Limb (tissue), 2 donors: ENCODE results near the gene GET3.
"Not testable (repeated sequence)": the region's sequence is repeated elsewhere in the genome, so short reads cannot be mapped to it uniquely, and the experiment has no call there.

ENCODE experiments used
- DNase-seq, 2 donors: peaks; one replicate each; pipeline ENCODE4 v3.0.0-alpha.2; 2016; ENCODE audit errors: extremely low spot score in 2 of 2

Gene GET3

DNA sequence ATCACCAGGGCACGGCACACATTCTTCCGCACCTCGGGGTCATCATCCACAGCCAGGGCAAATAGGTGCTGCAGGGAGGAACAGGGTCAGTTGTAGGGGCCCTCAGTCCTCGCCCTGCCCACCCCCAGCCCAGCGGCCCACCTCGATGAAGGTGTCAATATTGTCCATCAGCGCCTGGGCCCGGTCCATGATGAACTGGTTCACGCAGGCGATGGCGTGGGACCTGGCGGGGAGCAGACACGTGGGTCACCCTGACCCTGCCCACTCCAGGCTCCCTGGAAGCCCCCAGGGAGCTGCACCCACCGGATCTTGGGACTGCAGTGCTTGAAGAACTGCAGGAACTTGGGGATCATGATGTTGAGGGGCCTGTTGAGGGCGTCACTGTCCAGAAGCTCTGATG lies 22.2 kb upstream of the GET3 start:
- DNase-seq = no peak

DNA sequence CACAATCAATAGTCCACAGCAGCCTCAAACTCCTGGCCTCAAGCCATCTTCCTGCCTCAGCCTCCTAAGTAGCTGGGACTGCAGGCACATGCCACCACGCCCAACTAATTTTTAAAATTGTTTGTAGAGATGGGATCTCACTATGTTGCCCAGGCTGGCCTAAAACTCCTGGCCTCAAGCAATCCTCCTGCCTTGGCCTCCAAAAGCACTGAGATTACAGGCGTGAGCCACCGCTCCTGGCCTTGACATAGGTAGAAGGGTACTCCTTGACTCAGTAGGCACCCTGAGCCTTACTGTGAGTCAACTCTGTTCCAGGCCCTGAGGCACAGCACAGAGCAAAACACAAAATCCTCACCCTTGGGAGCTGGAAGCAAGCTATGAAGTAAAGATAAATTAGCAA lies 21.4 kb upstream of the GET3 start:
- no peak for DNase-seq

DNA sequence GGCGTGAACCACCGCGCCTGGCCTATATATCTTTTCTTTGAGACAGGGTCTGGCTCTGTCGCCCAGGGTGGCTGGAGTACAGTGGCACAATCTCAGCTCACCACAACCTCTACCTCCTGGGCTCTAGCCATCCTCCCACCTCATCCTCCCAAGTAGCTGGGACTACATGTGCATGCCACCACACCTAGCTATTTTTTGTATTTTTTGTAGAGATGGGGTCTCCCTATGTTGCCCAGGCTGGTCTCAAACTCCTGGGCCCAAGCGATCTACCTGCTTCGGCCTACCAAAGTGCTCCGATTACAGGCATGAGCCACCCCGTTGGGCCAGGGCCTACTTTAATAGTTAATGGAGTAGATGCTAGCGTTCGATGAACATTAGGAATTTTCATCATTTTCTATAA lies 17.0 kb upstream of the GET3 start:
- no peak for DNase-seq

DNA sequence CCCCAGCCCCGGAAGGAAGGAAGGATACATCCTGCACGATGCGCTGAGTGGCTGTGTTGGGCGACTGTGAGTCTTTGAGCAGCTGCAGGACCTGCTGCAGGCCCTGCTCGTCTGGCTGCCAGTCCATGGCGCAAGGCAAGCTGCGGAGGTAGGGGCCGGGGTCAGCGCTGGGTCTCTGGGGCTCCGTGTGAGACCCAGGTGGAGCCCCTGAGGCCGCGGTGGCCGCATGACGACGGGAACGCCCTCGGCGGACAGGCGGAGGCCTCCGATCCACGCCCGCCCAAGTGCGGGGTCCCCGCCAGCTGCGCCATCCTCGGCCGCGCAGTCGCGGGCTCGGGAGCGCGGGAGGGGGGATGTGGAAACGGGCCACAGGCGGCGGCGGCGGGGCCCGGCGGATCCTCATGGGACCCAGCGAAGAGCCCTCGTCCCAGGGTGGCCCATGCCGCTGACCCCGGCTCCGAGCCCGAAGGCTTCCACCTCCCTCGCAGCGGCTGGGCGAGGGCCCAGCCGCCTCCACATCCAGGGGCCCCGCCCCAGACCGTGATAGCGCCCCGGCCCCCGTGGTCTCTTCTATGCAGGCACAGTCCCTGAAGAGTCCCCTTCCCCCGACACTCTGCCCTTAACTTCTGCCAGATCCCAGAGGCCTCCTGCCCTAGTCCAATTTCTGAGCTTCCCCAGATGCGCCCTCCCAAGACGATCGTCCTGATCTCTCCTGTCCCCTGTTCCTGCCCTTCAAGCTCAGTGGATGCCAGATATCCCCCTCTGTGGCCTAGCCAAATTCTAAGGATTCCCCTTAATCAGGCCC lies 16.2 kb upstream of the GET3 start:
- DNase-seq = no peak

DNA sequence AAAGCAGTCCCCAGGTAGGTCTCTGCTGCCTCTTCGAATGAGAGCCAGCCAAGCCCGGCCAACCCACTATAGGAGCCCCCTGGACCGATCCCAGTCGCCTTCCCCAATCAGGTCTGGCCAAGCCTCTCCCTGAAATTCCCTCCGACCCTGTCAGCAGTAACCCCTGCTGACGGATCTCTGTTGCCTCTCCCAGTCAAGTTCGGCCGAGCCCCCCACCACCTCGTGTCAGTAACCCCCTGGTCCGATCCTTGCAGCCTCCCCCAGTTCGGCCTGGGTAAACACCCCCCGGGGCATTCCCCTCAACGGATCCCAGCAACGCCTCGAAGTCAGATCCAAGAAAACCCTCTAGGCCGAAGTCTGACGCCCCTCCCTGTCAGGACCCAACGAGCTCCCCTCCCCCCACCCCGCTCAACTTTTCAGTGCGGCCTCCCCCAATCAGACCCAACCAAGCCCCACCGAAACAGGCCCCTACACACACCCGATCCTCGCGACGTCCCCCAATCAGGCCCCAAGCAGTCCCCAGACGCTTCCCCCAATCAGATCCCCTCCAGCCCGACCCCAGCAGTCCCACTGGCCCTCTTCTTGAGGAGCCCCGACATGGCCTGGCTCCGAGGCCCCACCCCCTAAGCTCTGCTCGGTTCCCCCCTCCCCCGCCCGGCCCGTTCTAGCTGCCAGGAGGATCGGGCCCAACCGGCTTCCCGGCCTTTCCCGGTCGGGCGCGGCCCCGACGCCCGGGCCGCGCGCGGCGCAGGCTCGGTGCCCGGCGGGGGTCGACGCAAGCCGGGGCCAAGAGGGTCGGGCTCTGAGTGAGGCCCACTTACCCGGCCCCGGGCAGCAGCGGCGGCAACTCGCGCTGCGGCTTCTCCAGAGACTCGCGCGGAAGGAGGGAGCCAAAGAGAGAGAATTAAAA lies 15.4 kb upstream of the GET3 start:
- DNase-seq = peak; percentile 65 to 88

DNA sequence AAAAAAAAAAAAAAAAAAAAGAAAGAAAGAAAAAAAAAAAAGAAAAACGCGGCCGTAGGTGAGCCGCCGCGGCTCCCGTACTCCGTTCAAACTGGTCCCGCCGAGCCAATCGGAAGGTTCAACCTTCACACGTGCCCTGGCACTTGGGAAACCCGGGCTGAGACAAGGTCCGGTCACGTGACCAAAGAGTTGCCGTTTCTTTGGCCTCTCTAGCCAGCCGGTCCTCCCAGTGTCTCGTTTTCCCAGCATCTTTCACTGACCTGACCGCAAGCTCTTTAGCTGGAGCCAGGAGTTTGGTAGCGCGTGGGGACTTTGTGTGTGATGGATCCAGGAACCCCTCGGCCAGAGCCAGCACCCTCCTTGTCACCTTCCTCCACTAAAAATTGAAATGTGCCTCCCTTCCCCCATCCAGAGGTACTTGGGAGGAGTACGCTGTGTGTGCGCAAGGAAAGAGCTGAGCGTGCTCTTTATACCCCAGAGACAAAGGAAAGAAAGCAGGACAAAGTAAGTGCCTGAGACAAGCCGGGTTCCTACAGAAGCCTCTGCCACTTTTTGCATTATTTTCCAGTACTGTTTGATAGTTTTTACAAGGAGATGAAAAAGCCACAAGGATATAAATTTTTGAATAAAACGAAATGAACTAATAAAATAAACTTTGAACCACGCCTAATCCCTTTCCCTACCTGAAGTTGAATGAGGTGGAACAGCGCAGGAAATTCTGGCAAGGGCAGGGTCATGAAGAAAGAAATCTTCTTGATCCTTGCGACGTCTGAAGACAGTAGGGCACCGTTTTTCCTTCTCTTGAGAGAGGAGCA lies 14.5 kb upstream of the GET3 start:
- peak; percentile 93 to 97 for DNase-seq

DNA sequence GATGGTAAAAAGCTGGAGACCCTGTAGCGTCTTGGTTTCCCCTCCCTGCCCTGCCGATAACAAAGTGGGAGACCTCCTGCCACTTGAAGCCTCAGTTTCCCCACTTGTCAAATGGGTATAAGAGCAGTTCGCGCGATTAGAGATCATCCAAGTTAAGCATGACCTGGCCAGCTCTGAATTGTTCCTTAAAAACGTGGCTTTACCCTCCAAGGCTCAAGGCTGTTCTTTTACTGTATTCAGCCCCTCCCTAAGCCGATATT lies 14.0 kb upstream of the GET3 start:
- no peak for DNase-seq

DNA sequence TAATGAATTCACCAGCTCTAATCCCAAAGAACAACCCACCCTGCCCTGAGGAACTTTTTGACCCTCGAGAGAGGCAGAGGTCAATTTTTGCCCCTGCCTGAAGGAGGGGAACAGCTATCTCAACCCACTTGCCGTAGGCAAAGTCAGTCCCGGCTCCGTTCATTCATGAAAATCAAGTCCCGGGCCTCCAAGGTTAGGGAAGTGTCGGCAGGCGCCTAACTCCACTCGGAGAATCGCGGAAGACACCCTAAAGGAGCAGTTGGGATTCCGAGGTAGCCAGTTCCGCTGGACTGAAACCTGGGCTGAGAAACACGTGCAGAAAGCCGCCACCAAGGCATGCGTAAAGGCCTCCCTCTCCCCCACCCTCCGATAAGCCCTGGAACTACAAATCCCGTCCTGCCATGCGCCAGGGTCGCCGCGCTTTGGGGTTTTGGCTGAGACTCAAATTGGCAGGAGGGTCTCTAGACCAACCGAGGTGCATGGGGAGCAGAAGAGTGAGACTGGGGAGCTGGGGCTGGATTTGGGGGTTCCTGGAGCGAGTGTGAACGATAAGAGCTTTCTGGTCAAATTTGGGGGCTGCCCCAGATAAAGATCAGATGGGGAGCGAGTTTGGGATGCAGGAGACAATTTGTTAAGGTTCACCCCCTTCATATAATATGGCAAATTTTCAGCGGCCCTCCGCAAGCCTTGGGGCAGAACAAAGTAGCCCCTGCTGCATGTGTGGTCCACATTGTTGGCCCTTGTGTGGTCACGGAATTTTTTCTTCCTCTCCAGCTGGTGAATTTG lies 13.5 kb upstream of the GET3 start, which contains the start of gene TNPO2:
TSS of gene TNPO2 (minus strand) at position 292 of the 786 bp plus-strand sequence. CDS start 2,955 bp downstream, outside the sequence.
- DNase-seq = peak; percentile 66 to 84

DNA sequence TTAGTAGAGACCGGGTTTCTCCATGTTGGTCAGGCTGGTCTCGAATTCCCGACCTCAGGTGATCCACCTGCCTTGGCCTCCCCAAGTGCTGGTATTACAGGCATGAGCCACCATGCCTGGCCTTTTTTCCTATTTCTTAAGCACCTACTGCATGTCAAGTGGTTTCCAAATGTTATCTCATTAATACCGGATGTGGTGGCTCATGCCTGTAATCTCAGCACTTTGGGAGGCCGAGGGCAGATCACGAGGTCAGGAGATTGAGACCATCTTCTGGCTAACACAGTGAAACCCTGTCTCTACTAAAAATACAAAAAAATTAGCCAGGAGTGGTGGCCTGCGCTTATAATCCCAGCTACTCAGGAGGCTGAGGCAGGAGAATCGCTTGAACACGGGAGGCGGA lies 11.7 kb upstream of the GET3 start:
- not testable (repeated sequence) for DNase-seq

DNA sequence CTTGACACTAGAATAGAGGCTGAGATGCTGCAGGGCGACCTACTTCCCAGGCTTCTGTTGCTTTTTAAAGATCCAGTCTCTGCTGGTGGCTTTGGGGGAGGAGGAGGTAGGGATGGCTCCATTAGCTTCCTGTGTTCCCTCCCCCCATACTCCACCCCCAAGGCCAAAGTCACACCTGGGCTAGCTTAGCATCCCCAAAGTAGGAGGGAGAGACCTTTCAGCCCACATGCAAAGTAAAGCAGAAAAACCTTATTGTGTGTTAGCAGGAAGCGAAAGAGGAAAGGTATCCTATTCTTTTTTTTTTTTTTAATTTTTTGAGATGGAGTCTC lies 10.3 kb upstream of the GET3 start:
- no peak for DNase-seq

DNA sequence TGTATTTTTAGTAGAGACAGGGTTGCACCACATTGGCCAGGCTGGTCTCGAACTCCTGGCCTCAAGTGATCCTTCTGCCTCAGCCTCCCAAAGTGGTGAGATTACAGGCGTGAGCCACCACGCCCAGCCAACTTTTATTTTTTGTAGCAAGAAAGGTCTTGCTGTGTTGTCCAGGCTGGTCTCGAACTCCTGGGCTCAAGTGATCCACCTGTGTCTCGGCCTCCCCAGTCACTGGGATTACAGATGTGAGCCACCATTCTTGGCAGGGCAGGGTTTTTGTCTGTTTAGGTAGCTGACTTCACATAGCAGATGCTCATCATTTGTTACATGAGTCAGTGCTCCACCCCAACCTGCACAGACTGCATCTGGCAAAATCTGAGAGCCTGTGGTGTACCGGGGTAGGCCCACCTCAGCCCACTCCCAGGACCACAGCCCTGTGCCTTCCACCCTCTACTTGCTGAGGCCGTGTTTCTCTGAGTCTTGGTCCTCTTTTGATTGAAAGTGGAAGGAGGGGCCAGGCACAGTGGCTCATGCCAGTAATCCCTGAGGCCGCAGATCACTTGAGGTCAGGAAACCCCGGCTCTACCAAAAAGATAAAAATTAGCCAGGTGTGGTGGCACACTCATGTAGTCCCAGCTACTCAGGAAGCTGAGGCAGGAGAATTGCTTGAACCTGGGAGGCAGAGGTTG lies 9.4 kb upstream of the GET3 start:
- no peak for DNase-seq

DNA sequence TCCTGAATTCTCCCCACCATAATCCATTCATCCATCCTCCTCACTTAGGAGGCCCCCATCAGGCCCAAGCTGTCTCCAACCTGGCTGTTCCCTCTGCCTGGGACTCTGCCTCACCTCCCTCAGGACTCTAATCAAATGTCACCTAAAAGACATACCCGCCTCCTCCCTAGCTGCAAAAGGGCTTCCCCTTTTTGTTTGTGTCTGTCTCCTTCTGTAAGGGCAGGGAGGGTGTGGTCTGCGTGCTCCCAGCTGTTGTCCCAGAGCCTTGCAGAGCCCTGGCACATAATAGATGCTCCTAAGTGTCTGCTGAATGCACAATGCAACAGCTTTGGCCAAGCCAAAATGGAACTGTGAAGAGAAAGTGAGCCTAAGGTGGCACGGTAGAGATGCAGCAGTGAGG lies 7.2 kb upstream of the GET3 start:
- no peak for DNase-seq

DNA sequence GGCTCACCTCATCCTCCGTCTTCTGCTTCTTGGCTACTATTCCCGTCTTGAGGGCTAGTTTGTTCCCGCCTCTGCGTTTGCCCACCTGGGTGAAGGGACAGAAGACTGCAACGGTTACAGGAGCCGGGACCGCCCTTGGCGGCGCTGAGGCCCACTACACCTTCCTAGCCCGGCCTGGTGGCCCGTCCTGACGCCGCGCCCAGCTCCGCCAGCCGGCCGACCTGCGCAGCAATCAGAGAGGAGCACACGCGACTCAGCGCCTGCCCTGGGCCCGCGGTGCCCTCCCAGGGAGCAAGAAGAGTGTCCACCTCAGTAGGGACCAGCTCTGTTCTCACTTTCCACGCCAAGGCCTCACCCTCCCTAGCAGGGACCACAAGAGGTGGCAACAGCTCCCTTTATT lies 6.0 kb upstream of the GET3 start:
- DNase-seq = no peak

DNA sequence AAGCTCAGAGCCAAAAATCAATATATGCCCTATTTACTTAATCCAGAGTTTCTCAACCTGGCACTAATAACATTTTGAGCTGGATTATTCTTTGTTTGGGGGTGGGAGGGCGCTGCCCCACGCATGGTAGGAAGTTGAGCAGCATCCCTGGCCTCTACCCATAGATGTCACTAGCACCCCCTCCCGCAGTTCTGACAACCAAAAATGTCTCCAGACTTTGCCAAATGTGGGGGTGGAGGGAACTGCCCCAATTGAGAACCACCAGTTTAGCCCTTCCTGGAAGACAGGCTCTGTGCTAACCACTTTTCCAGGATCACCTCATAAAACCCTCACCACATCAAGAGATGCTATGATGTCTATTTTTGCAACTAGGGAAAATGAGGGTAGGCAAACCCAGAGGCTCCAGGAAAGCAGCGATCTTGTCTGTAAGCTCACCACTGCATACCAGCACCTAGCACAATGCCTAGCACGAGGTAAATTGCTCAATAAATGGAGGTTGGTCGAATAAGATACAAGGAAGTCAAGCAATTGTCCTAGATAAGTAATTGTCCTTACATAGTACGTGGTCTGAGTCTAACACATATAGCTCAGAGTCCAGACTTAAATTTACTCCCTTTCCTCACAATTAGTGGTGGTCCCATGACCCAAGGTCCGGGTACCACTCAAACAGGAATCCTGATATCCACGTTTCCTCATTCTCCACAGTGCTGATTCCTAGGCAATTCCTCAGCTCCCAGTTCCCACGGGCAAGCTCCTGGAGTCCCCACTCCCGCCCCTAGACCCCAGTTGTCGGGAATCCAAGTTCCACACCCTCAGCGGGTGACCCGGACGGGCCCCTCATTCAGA lies 3.7 kb upstream of the GET3 start:
- no peak for DNase-seq

DNA sequence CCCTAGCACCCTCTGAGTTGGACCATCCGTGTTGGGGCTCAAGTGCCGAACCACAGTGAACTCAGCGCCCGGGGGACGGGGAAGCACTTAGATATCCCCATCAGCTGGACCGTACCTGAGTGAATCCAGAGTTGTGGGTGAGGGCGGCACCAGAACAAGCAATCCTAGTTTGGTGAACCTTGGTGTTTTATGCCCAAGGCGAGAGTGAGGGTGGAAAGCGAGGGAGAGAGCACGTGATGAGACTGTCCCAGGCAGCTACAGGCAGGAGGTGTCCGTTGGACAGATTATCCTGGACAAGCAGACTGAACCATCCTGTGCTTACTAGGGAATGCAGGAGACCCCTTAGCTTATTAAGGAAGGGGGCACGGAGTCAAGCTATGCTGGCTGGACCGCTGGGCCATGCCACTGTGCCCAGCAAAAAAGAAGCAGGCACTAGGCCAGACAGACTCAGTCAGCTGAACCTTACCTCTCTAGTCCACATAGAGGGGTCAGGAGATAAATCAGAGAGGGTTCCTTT lies 596 bp downstream of the GET3 start:
- DNase-seq = no peak

DNA sequence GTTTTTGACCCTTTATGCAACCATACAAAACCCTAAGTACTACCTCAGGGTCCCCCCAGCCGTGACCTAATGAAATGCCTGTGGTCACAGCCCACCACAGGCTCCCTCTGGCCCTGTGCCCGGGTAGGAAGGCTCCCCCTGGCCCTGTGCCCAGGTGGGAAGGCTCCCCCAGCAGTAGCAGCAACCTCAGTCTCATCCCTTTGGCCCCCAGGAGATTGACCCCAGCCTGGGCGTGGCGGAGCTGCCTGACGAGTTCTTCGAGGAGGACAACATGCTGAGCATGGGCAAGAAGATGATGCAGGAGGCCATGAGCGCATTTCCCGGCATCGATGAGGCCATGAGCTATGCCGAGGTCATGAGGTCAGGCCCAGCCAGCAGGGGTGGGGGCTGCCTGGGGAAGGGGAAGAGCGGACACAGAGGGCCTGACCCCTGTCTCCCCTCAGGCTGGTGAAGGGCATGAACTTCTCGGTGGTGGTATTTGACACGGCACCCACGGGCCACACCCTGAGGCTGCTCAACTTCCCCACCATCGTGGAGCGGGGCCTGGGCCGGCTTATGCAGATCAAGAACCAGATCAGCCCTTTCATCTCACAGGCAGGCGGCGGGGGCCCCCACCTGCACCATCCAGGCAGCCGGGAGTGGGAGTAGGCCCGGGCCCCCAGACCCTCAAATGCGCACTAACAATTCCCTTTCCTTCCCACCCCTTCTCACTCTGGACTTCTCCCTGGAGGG lies 8.0 kb downstream of the GET3 start:
- DNase-seq = no peak

DNA sequence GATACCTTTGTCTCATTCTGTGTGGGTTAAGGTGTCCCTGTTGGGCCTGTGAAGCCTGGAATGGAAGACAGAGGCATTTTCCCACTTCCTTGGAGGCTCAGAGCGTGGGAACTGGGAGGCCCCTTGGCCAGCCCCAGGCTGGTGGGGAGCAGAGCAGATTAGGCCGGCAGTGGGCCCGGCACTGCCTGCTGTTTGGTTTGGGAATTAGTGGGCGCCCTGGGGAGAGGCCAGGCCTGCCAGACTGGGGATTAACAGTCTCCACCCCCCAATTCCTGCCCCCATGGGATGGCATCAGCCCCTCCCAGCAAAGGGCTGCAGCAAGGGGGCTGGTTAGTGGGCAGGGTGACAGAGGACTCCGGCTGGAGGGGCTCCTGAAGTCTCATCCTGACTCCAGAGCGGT lies 11.2 kb downstream of the GET3 start:
- DNase-seq = no peak

DNA sequence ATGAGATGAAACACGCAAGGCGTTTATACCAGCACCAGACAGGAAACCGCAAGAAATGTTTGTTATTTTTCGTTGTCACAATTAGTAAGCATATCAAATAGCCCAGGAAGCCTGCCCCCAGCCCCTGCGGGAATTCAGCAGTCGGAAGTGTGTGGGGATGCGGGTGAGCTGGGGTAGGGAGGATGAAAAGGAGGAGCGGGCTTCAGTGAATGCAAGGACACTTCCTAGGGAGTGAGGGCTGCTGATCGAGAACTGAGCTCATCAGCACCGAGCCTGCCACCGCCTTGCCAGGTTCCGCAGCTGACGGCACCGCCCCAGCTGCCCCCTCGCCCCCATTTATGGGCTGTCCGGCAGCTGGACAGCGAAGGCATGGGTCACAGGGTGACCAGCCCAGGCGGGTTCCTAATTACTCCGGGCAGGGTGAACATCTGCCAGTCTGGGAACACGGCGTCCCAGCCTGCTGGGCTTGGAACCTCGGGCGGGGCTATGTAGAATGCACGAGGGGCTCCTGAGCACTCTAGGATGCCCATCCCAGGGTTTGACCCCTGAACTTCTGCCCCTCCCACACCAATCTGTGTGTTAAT lies 12.7 kb downstream of the GET3 start:
- DNase-seq = no peak

DNA sequence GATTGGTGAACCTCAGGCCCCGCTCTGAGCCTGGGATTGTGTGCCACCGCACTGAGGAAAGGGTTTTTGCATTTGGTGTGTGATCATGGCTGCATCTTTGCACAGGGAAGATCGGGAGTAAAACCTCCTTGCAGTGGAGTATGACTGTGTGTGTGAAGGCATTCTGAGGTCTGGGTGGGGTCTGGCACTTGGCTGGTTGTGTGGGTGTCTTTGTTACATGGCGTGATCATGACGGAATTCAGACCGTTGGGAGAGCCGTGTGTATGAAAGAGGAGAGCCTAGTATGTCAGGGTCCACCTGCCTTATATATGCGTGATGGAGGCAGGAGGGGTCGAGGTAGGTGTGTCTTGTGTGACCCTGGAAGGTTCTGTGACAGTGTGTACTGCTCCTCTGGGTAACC lies 13.6 kb downstream of the GET3 start:
- no peak for DNase-seq
